Pancreas (tissue), 10 donors: ENCODE data around the gene PRPSAP1. TPM values are rescaled to one million over a fixed set of nuclear protein-coding genes. Genes with fewer than 3 reads are reported as not detected.

Experiments used
- ATAC-seq, 4 donors: fragments of 200-7000 bp; cut with Tn5 transposase; one replicate each; pipeline versions ENCODE4 v1.8.0 to v1.9.1; 2020; ENCODE audit warnings: mild to moderate bottlenecking in 4 of 4, moderate library complexity in 4 of 4
- DNase-seq, 6 donors: peaks; one replicate each; pipeline ENCODE4 v3.0.0-alpha.2; 2020
- FAIRE-seq: peaks from 2 replicates; lab custom pipeline; 2012; peaks lifted over from hg19 to GRCh38; lab: Jason Lieb, UNC
- H3K27ac ChIP-seq, 4 donors: fragments of 200-600 bp; sonication (generic); 1 replicate in 3 of 4; 2 replicates in 1 of 4; pipeline versions ENCODE4 v1.5.0 to v1.8.0; 2020
- H3K27me3 ChIP-seq, 4 donors: fragments of 200-600 bp; one replicate each; pipeline ENCODE4 v1.8.0; 2021
- H3K36me3 ChIP-seq, 3 donors: fragments of 200-600 bp; sonication (generic) in 1 of 3; one replicate each; pipeline versions ENCODE4 v1.5.0 to v1.8.0; 2020 to 2021
- H3K4me1 ChIP-seq, 3 donors: fragments of 200-600 bp; one replicate each; pipeline ENCODE4 v1.8.0; 2021
- H3K4me3 ChIP-seq, 4 donors: fragments of 200-600 bp; sonication (generic) in 2 of 4; one replicate each; pipeline versions ENCODE4 v1.5.0 to v1.8.0; 2020 to 2021
- H3K9me3 ChIP-seq, 4 donors: fragments of 200-600 bp; one replicate each; pipeline ENCODE4 v1.8.0; 2021
- WGBS, 2 donors: extraction: QIAGEN DNeasy Blood & Tissue Kit; methylation state at CpG; one replicate each; pipeline ENCODE4 v1.1.7; 2013; 5-methylcytosine and 5-hydroxymethylcytosine counted together
- intact Hi-C, 3 donors: fragments of 100-400 bp; cut with DNase I; formaldehyde crosslinking; loops; one replicate each; pipeline versions ENCODE4 v1.11.1 to v1.14.2; 2022
- polyA plus RNA-seq, 2 donors: library from polyadenylated mRNA; stranded (reverse); fragments of 200-250 nt; gene quantifications; one replicate each; pipeline ENCODE4 v1.2.3, GENCODE V29; 2013
- total RNA-seq, 6 donors: library from RNA; stranded (reverse); fragmentation: NEBNext Ultra II Directional in 4 of 6; extraction: Animal tissue kit (Norgen Biotek cat#: 25700) in 4 of 6; gene quantifications; one replicate each; pipeline versions ENCODE4 v1.2.1 to v1.2.4, GENCODE V29; 2021 to 2023
- TF ChIP-seq, protein P1 (sequence below), 4 donors: fragments of 200-600 bp; sonication (generic) in 3 of 4; IDR thresholded peaks; one replicate each; pipeline versions ENCODE4 v1.5.0 to v1.8.0; 2021; ENCODE audit warnings: antibody characterized with exemption in 4 of 4
- donor health status: healthy with polysubstance abuse.
- donor health status: DM: no; HTN: no; CAD: no; lungs with moderate emphysema.
- donor health status: DM: no; HTN: no; CAD: no.
- donor health status: control.
- donor health status: control.
- donor health status: Bipolar disorder and iron deficiency.
- donor health status: DM: yes; HTN: yes; CAD: no.
- donor health status: DM: no; HTN: no; CAD: no.
- donor health status: DM: no; HTN: no; CAD: no.
- donor health status: DM: yes; HTN: yes; CAD: no.

Gene PRPSAP1
- total and polyA plus RNA-seq, 8 donors: 18.5 to 43.3 (median 25.7) TPM

DNA sequence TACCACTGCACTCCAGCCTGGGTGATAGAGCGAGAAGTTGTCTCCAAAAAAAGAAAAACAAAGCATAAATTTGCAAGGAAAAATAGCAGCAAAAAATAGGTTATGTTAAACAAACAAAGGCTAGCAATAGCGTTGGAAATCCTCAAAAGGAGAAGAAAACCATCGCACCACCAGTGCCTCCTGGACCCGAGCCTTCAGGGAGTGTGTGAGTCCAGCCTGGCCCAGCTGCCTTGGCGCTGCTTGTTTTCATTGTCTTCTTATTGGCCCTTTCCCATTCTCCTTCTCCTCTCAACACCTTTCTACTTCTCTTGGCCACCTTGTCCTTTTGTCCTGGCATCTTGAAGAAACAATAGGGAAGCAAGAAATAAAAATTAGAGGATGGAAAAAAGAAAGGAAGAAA, 93.0 kb downstream of the PRPSAP1 start:
- H3K9me3 ChIP-seq: no peaks in the 10 kb centered on the region
- intact Hi-C loops: no loop called here
- FAIRE-seq: no peak
- no peak overlapping the region for H3K4me3 ChIP-seq
- no peak for ATAC-seq
- DNase-seq: no peak
- H3K36me3 ChIP-seq: no peaks in the 10 kb centered on the region
- TF ChIP-seq, protein P1, sequence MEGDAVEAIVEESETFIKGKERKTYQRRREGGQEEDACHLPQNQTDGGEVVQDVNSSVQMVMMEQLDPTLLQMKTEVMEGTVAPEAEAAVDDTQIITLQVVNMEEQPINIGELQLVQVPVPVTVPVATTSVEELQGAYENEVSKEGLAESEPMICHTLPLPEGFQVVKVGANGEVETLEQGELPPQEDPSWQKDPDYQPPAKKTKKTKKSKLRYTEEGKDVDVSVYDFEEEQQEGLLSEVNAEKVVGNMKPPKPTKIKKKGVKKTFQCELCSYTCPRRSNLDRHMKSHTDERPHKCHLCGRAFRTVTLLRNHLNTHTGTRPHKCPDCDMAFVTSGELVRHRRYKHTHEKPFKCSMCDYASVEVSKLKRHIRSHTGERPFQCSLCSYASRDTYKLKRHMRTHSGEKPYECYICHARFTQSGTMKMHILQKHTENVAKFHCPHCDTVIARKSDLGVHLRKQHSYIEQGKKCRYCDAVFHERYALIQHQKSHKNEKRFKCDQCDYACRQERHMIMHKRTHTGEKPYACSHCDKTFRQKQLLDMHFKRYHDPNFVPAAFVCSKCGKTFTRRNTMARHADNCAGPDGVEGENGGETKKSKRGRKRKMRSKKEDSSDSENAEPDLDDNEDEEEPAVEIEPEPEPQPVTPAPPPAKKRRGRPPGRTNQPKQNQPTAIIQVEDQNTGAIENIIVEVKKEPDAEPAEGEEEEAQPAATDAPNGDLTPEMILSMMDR (IDR thresholded peaks at IDR 0.05): no peak
- peaks cover 31 to 47% (median 35%) of the 10 kb centered on the region in 3 donors for H3K4me1 ChIP-seq
- H3K27me3 ChIP-seq: no peaks in the 10 kb centered on the region
- peak overlapping the region in 2 of 4 donors; percentile 67 to 71 for H3K27ac ChIP-seq
- 75 to 84% methylated on average over 5 of the region's 5 CpGs for WGBS, 2 donors

DNA sequence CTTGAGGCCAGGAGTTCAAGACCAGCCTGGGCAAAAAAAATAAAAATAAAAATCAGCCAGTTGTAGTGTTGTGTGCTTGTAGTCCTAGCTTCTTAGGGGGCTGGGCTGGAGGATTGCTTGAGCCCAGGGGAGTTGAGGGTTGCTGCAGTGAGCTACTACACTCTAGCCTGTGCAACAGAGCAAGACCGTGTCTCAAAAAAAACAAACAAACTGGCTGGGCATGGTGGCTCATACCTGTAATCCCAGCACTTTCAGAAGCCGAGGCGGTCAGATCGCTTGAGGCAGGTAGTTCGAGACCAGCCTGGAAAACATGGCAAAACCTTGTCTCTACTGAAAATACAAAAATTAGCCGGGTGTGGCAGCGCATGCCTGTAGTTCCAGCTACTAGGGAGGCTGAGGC, 93.5 kb downstream of the PRPSAP1 start:
- DNase-seq (no peak), FAIRE-seq (no peak), ATAC-seq (no peak)
- TF ChIP-seq, protein P1 (IDR thresholded peaks at IDR 0.05): no peak
- Histone ChIP-seq H3K9me3 (no peaks in the 10 kb centered on the region), H3K4me1 (peaks cover 31 to 47% (median 35%) of the 10 kb centered on the region in 3 donors), H3K36me3 (no peaks in the 10 kb centered on the region), H3K27me3 (no peaks in the 10 kb centered on the region), H3K4me3 (no peak overlapping the region), H3K27ac (peak overlapping the region; percentile 10 to 71 (median 56))
- intact Hi-C loops: no loop called here
- 88 to 97% methylated on average over 7 of the region's 7 CpGs for WGBS, 2 donors

Other genes starting within 250 kb of the PRPSAP1 start
- 1 to 10 TPM in 1 of 6 donors, under 1 TPM in 5; 0.14 to 1.2 (median 0.36) TPM for gene FOXJ1, start 212.7 kb downstream of the PRPSAP1 start, total RNA-seq
- 1 to 10 TPM; 2.4 to 5.7 TPM for gene FOXJ1, start 212.7 kb downstream of the PRPSAP1 start, polyA plus RNA-seq
- gene RNF157, start 113.4 kb downstream of the PRPSAP1 start, total RNA-seq: 1 to 10 TPM in 5 of 6 donors, under 1 TPM in 1; 0.87 to 4.0 (median 2.8) TPM
- gene RNF157, start 113.4 kb downstream of the PRPSAP1 start, polyA plus RNA-seq: 1 to 10 TPM; 3.4 to 6.4 TPM
- 10 to 100 TPM; 17.8 to 34.6 (median 24.6) TPM for gene UBALD2, start 88.6 kb downstream of the PRPSAP1 start, total RNA-seq
- 10 to 100 TPM; 21.8 to 30.0 TPM for gene UBALD2, start 88.6 kb downstream of the PRPSAP1 start, polyA plus RNA-seq
- gene QRICH2, start 45.6 kb downstream of the PRPSAP1 start, total RNA-seq: 1 to 10 TPM in 5 of 6 donors, under 1 TPM in 1; 0.81 to 2.6 (median 1.6) TPM
- 1 to 10 TPM; 7.4 to 9.2 TPM for gene QRICH2, start 45.6 kb downstream of the PRPSAP1 start, polyA plus RNA-seq
- 10 to 100 TPM in 2 of 6 donors, 1 to 10 TPM in 4; 5.1 to 25.4 (median 8.5) TPM for gene SPHK1, start 30.7 kb upstream of the PRPSAP1 start, total RNA-seq
- gene SPHK1, start 30.7 kb upstream of the PRPSAP1 start, polyA plus RNA-seq: 10 to 100 TPM; 30.9 to 46.3 TPM
- 10 to 100 TPM; 10.4 to 19.8 (median 14.3) TPM for gene UBE2O, start 99.2 kb upstream of the PRPSAP1 start, total RNA-seq
- gene UBE2O, start 99.2 kb upstream of the PRPSAP1 start, polyA plus RNA-seq: 10 to 100 TPM; 16.3 to 17.3 TPM
- under 1 TPM in 1 of 6 donors, not detected in 5; 0.16 TPM for gene AANAT, start 113.7 kb upstream of the PRPSAP1 start, total RNA-seq
- under 1 TPM in 1 of 2 donors, not detected in 1; 0.23 TPM for gene AANAT, start 113.7 kb upstream of the PRPSAP1 start, polyA plus RNA-seq
- 10 to 100 TPM; 19.0 to 50.1 (median 22.4) TPM for gene RHBDF2, start 147.5 kb upstream of the PRPSAP1 start, total RNA-seq
- 10 to 100 TPM; 18.0 to 41.8 TPM for gene RHBDF2, start 147.5 kb upstream of the PRPSAP1 start, polyA plus RNA-seq
- 10 to 100 TPM in 1 of 6 donors, 1 to 10 TPM in 5; 2.6 to 15.7 (median 6.5) TPM for gene CYGB, start 183.8 kb upstream of the PRPSAP1 start, total RNA-seq
- 10 to 100 TPM in 1 of 2 donors, 1 to 10 TPM in 1; 9.8 to 10.3 TPM for gene CYGB, start 183.8 kb upstream of the PRPSAP1 start, polyA plus RNA-seq
- gene PRCD, start 186.1 kb upstream of the PRPSAP1 start, total RNA-seq: 1 to 10 TPM in 2 of 6 donors, under 1 TPM in 4; 0.55 to 3.0 (median 0.84) TPM
- gene PRCD, start 186.1 kb upstream of the PRPSAP1 start, polyA plus RNA-seq: 1 to 10 TPM; 5.2 to 7.3 TPM
- 10 to 100 TPM in 1 of 6 donors, 1 to 10 TPM in 5; 5.0 to 11.4 (median 5.9) TPM for gene ST6GALNAC2, start 231.9 kb upstream of the PRPSAP1 start, total RNA-seq
- 10 to 100 TPM in 1 of 2 donors, 1 to 10 TPM in 1; 8.1 to 15.0 TPM for gene ST6GALNAC2, start 231.9 kb upstream of the PRPSAP1 start, polyA plus RNA-seq